ENCODE measurements around the gene POGZ. TPM values are rescaled to one million over a fixed set of nuclear protein-coding genes. Genes with fewer than 3 reads are reported as not detected.

POGZ gene
- total RNA-seq, 4 donors from 2014 or later: 44.1 to 90.9 (median 72.7) TPM

DNA sequence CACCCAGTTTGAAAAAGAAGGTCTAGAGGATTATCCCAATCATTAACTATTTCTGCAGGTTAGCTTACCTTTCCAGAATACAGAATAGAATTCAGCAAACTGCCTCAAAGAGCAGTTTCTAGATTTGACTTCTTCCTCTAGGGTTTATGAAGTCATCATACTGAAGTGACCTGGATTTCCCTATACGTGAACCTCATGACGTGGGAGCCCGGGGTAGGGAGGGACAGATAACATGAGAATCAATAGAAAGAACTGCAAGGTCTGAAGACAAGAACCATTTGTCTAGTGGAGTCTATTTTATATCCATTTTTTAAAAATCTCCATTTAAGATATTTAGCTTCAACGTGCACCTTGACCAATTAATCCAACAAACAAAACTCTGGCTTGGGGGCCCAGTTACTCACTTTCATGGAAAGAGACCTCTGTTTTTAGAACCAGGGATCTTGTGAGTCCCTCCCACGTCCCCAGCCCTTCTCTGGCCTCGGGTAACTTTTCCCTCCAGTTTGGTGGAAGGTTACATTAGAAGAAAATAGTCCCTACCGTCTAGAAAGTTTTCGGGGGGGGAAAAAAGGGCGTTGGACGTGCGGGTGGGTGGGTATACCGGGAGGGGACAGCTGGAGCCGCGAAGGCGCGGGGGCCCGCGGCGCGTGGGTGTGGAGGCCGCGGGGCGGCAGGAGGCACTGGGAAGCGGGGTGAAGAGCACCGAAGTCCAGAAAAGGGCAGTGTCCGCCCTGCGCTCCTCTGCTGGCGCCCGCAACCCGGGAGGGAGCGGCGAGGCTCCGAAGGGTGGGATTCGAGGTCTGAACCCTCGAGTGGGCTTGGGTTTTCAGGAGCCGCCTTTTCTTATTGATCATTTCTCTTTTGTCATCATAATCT, 13.8 kb upstream of the POGZ start:
- Histone ChIP-seq H3K27ac (peak overlapping the region; percentile 75 to 88 (median 85)), H3K4me3 (peak overlapping the region; percentile 54 to 82 (median 56)), H3K36me3 (no peaks in the 10 kb centered on the region), H3K27me3 (no peaks in the 10 kb centered on the region), H3K9me3 (no peaks in the 10 kb centered on the region), H3K4me1 (peaks cover 0 to 15% (median 3%) of the 10 kb centered on the region in 4 donors)
- intact Hi-C loops (cut with DNase I; ENCODE audit: low total_unique reads) (no loop called here), in situ Hi-C loops (cut with MboI; ENCODE audit: low pct_ligation_motif_present in 1 of 4, low pct_unique_long_range_greater_than_20kb in 1 of 4, low sequenced_read_pairs in 3 of 4) (no loop called here)
- WGBS, 2 donors (ENCODE audit: low coverage in 1 of 2): 4 to 12% methylated on average over 6 to 36 of the region's 36 CpGs
- TF ChIP-seq POLR2A (IDR thresholded peaks at IDR 0.05) (no peak), POLR2AphosphoS5 (IDR thresholded peaks at IDR 0.05) (no peak), EP300 (IDR thresholded peaks at IDR 0.05; ENCODE audit: low read depth) (no peak), CTCF (IDR thresholded peaks at IDR 0.05) (no peak)
- DNase-seq: peak; percentile 49

DNA sequence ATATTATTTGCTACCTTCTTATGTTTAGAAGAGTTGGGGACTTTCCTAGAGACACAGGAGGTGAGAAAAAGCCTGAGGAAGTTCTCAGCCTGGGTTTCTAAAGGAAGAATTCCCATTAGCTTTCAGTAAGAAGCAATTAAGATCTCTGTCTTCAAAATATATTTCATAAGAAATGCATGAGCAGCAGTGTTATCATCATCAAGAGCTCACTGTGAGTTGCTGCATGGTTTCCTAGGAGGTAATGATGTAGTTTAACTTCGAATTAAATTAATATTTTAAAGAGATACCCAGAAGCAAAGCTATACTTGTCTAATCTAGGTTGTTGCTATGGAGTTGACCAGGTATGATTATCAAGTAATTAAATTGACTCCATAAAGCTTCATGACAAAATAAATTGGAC, 5.7 kb upstream of the POGZ start:
- DNase-seq: no peak

GRCh38 chr1:151461694-151462093, 2.4 kb upstream of the POGZ start:
- TF ChIP-seq POLR2AphosphoS5 (IDR thresholded peaks at IDR 0.05): no peak
- TF ChIP-seq EP300 (IDR thresholded peaks at IDR 0.05; ENCODE audit: low read depth): no peak
- TF ChIP-seq CTCF (IDR thresholded peaks at IDR 0.05): no peak
- no peak for TF ChIP-seq POLR2A (IDR thresholded peaks at IDR 0.05)
- Histone ChIP-seq H3K4me3 (no peak overlapping the region), H3K27me3 (no peaks in the 10 kb centered on the region), H3K36me3 (no peaks in the 10 kb centered on the region), H3K4me1 (peaks cover 1 to 16% (median 12%) of the 10 kb centered on the region in 4 donors), H3K27ac (no peak overlapping the region), H3K9me3 (no peaks in the 10 kb centered on the region)
- intact Hi-C loops (cut with DNase I; ENCODE audit: low total_unique reads) (no loop called here), in situ Hi-C loops (cut with MboI; ENCODE audit: low pct_ligation_motif_present in 1 of 4, low pct_unique_long_range_greater_than_20kb in 1 of 4, low sequenced_read_pairs in 3 of 4) (no loop called here)
- WGBS, 2 donors (ENCODE audit: low coverage in 1 of 2): 60 to 78% methylated on average over 4 to 5 of the region's 5 CpGs
- no peak for DNase-seq

More for the DNA sequence above, 5.7 kb upstream of the POGZ start:
- Histone ChIP-seq H3K27me3 (no peaks in the 10 kb centered on the region), H3K4me3 (no peak overlapping the region), H3K9me3 (no peaks in the 10 kb centered on the region), H3K27ac (no peak overlapping the region), H3K36me3 (no peaks in the 10 kb centered on the region), H3K4me1 (no peaks in the 10 kb centered on the region)
- WGBS, 2 donors (ENCODE audit: low coverage in 1 of 2): 49 to 71% methylated on average over 1 of the region's 1 CpG
- in situ Hi-C loops (cut with MboI; ENCODE audit: low pct_ligation_motif_present in 1 of 4, low pct_unique_long_range_greater_than_20kb in 1 of 4, low sequenced_read_pairs in 3 of 4): no loop called here
- TF ChIP-seq EP300 (IDR thresholded peaks at IDR 0.05; ENCODE audit: low read depth) (no peak), POLR2AphosphoS5 (IDR thresholded peaks at IDR 0.05) (no peak), POLR2A (IDR thresholded peaks at IDR 0.05) (no peak), CTCF (IDR thresholded peaks at IDR 0.05) (no peak)
- intact Hi-C loops (cut with DNase I; ENCODE audit: low total_unique reads): no loop called here

GRCh38 chr1:151458802-151459330, 428 bp downstream of the POGZ start:
- intact Hi-C loops (cut with DNase I; ENCODE audit: low total_unique reads) (no loop called here), in situ Hi-C loops (cut with MboI; ENCODE audit: low pct_ligation_motif_present in 1 of 4, low pct_unique_long_range_greater_than_20kb in 1 of 4, low sequenced_read_pairs in 3 of 4) (no loop called here)
- TF ChIP-seq POLR2A (IDR thresholded peaks at IDR 0.05): no peak
- TF ChIP-seq CTCF (IDR thresholded peaks at IDR 0.05): no peak
- TF ChIP-seq EP300 (IDR thresholded peaks at IDR 0.05; ENCODE audit: low read depth): no peak
- TF ChIP-seq POLR2AphosphoS5 (IDR thresholded peaks at IDR 0.05): no peak

More at GRCh38 chr1:151458802-151459330, 428 bp downstream of the POGZ start:
- 0% methylated on average over 13 of the region's 77 CpGs; no CpG with 5 or more reads in 1 of the 2 donors for WGBS, 2 donors (ENCODE audit: low coverage in 1 of 2)
- Histone ChIP-seq H3K27me3 (no peaks in the 10 kb centered on the region), H3K9me3 (no peaks in the 10 kb centered on the region), H3K4me1 (peaks cover 16 to 41% (median 21%) of the 10 kb centered on the region in 4 donors), H3K27ac (peak overlapping the region; percentile 95 to 100 (median 98)), H3K4me3 (peak overlapping the region; percentile 80 to 93 (median 83)), H3K36me3 (no peaks in the 10 kb centered on the region)
- peak; percentile 71 for DNase-seq
